GM12878 (cell line): ENCODE data around the gene PI4K2A. TPM values are rescaled to one million over a fixed set of nuclear protein-coding genes. Genes with fewer than 3 reads are reported as not detected.

ENCODE experiments used
- ATAC-seq: fragments of 200-7000 bp; cut with Tn5 transposase; 3 replicates; pipeline ENCODE4 v1.9.1; 2020; ENCODE audit warnings: mild to moderate bottlenecking, moderate library complexity
- BruUV-seq: library from RNA; stranded (reverse); fragments of 400-500 nt; replicated peaks from 2 replicates; lab custom pipeline; 2021; lab: Mats Ljungman, UMichigan
- CTCF ChIA-PET: fragments of 300-600 bp; sonication (Branson Sonifier 250); formaldehyde crosslinking; extraction: SDS; loops from one replicate; lab custom pipeline; 2021; ENCODE audit warnings: inconsistent platforms; lab: Yijun Ruan, JAX
- POLR2A ChIA-PET: fragments of 350-600 bp; formaldehyde crosslinking; extraction: SDS; loops from one replicate; lab custom pipeline; 2021; ENCODE audit warnings: inconsistent platforms; lab: Charles Lee
- RAD21 ChIA-PET: fragments of 300-600 bp; sonication (Branson Sonifier 250); formaldehyde crosslinking; loops from one replicate; lab custom pipeline; 2023; ENCODE audit warnings: antibody characterized with exemption; ENCODE audit not compliant: unreplicated experiment; lab: Charles Lee
- SMC1A ChIA-PET: fragments of 300-600 bp; sonication (Branson Sonifier 250); formaldehyde crosslinking; loops from one replicate; lab custom pipeline; 2023; ENCODE audit not compliant: unreplicated experiment, uncharacterized antibody; lab: Charles Lee
- DNase-seq: peaks from one replicate; pipeline ENCODE4 v3.0.0-alpha.2; 2011; ENCODE audit warnings: low read depth, low spot score
- FAIRE-seq: peaks from 3 replicates; lab custom pipeline; 2011; peaks lifted over from hg19 to GRCh38; lab: Jason Lieb, UNC
- H2AFZ ChIP-seq: 2 replicates; pipeline ENCODE4 v1.6.0; 2011; ENCODE audit warnings: low read depth, low read length, control low read depth; ENCODE audit not compliant: control insufficient read depth
- H3K27ac ChIP-seq: 2 replicates; pipeline ENCODE4 v1.5.1; 2011; ENCODE audit warnings: control low read depth; ENCODE audit not compliant: control insufficient read depth, insufficient read depth
- H3K27me3 ChIP-seq, 2 experiments: replicated peaks in 1 of 2; 2 replicates each; pipeline versions ENCODE4 v1.6.0 to v1.6.1; 2011; ENCODE audit warnings: low read length in 1 of 2; ENCODE audit not compliant: control insufficient read depth in 2 of 2, insufficient read depth in 2 of 2
- H3K36me3 ChIP-seq, 2 experiments: 2 replicates each; pipeline ENCODE4 v1.5.1; 2011; ENCODE audit warnings: low read length in 1 of 2; ENCODE audit not compliant: control insufficient read depth in 2 of 2, insufficient read depth in 2 of 2
- H3K4me1 ChIP-seq: 2 replicates; pipeline ENCODE4 v1.6.1; 2011; ENCODE audit warnings: mild to moderate bottlenecking, low read length, moderate library complexity, mixed read lengths; ENCODE audit not compliant: control insufficient read depth, insufficient read depth
- H3K4me2 ChIP-seq: 2 replicates; pipeline ENCODE4 v1.6.0; 2011; ENCODE audit warnings: control low read depth; ENCODE audit not compliant: control insufficient read depth, insufficient read depth
- H3K4me3 ChIP-seq: fragments of 200-600 bp; sonication (generic); 2 replicates; pipeline ENCODE4 v1.5.1; 2016
- H3K79me2 ChIP-seq: 2 replicates; pipeline ENCODE4 v1.6.0; 2011; ENCODE audit warnings: low read length; ENCODE audit not compliant: control insufficient read depth, insufficient read depth
- H3K9ac ChIP-seq: 2 replicates; pipeline ENCODE4 v1.8.0; 2011; ENCODE audit warnings: low read length, control low read depth, mixed read lengths; ENCODE audit not compliant: control insufficient read depth, insufficient read depth
- H3K9me3 ChIP-seq: replicated peaks from 3 replicates; pipeline ENCODE4 v1.5.1; 2011; ENCODE audit warnings: mild to moderate bottlenecking, low read length; ENCODE audit not compliant: control insufficient read depth, insufficient read depth
- H4K20me1 ChIP-seq: 2 replicates; pipeline ENCODE4 v1.6.0; 2011; ENCODE audit not compliant: control insufficient read depth, insufficient read depth
- CEBPB ChIP-seq, 2 experiments: fragments of 150-350 bp in 1 of 2; IDR thresholded peaks; 2 replicates each; pipeline ENCODE4 v1.6.1; 2012 to 2014; ENCODE audit warnings: low read depth in 2 of 2, low read length in 2 of 2, borderline replicate concordance in 1 of 2, inconsistent platforms in 1 of 2
- HDAC6 ChIP-seq: fragments of 200-600 bp; sonication (generic); IDR thresholded peaks from one replicate; pipeline ENCODE4 v1.8.0; 2017; ENCODE audit warnings: antibody characterized with exemption; ENCODE audit not compliant: unreplicated experiment
- JUNB ChIP-seq: IDR thresholded peaks from 2 replicates; pipeline ENCODE4 v1.6.1; 2016; ENCODE audit warnings: antibody characterized with exemption, mild to moderate bottlenecking
- TCF12 ChIP-seq: IDR thresholded peaks from 2 replicates; pipeline ENCODE4 v1.6.1; 2011; ENCODE audit warnings: low read depth, mild to moderate bottlenecking, low read length
- ZBED1 ChIP-seq: IDR thresholded peaks from 2 replicates; pipeline ENCODE4 v1.6.1; 2016; ENCODE audit warnings: borderline replicate concordance
- WGBS: methylation state at CpG from one replicate; pipeline ENCODE4 v1.1.6; 2016; ENCODE audit warnings: low lambda C conversion rate; ENCODE audit not compliant: insufficient replicate concordance, insufficient coverage; ENCODE audit errors: missing lambda C conversion rate; 5-methylcytosine and 5-hydroxymethylcytosine counted together
- in situ Hi-C: fragments of 300-500 bp; cut with MboI; formaldehyde crosslinking; loops from 9 replicates; pipeline ENCODE4 v1.14.3; 2018; ENCODE audit warnings: mixed read lengths
- intact Hi-C: fragments of 100-400 bp; cut with micrococcal nuclease; formaldehyde crosslinking; loops from one replicate; pipeline ENCODE4 v1.14.2; 2022; ENCODE audit not compliant: unreplicated experiment
- polyA plus RNA-seq, 11 experiments: library from polyadenylated mRNA; depleted of rRNA in 4 of 11; unstranded in 6 of 11; stranded (reverse) in 5 of 11; fragments of >200 nt; fragmentation: Nextera tagmentation in 4 of 11; fragmentation: Illumina TruSeq in 1 of 11; extraction: Ambion mirVana in 4 of 11; extraction: Trizol in 1 of 11; gene quantifications; 1 replicate in 1 of 11; 2 replicates in 10 of 11; pipeline versions ENCODE4 v1.2.1 to v1.2.3, GENCODE V29; 2011 to 2016; ENCODE audit warnings: inconsistent platforms in 2 of 11, missing spikeins in 2 of 11, low read depth in 1 of 11
- total RNA-seq, 4 experiments: library from RNA; depleted of rRNA in 3 of 4; stranded (reverse); fragments of >200 nt in 3 of 4; fragmentation: Illumina TruSeq in 1 of 4; extraction: Trizol in 1 of 4; gene quantifications; 2 replicates each; pipeline versions ENCODE4 v1.2.1 to v1.2.3, GENCODE V29; 2013 to 2021
- TF ChIP-seq, protein P1 (sequence below): fragments of 450-650 bp; formaldehyde crosslinking; IDR thresholded peaks from 2 replicates; pipeline ENCODE4 v1.5.0; 2022; ENCODE audit warnings: mild to moderate bottlenecking, missing genetic modification characterization
- TF ChIP-seq, protein P2 (sequence below): IDR thresholded peaks from 2 replicates; pipeline ENCODE4 v1.6.1; 2011; ENCODE audit warnings: borderline replicate concordance, low read depth, mild to moderate bottlenecking, moderate library complexity, low read length; ENCODE audit not compliant: insufficient read depth, poor library complexity, severe bottlenecking

PI4K2A gene
- total and polyA plus RNA-seq, 10 of the 15 experiments (the other 5 are each of a cell fraction or from before 2014, with no cell fraction given) = 1.5 to 14.5 (median 10.0) TPM

DNA sequence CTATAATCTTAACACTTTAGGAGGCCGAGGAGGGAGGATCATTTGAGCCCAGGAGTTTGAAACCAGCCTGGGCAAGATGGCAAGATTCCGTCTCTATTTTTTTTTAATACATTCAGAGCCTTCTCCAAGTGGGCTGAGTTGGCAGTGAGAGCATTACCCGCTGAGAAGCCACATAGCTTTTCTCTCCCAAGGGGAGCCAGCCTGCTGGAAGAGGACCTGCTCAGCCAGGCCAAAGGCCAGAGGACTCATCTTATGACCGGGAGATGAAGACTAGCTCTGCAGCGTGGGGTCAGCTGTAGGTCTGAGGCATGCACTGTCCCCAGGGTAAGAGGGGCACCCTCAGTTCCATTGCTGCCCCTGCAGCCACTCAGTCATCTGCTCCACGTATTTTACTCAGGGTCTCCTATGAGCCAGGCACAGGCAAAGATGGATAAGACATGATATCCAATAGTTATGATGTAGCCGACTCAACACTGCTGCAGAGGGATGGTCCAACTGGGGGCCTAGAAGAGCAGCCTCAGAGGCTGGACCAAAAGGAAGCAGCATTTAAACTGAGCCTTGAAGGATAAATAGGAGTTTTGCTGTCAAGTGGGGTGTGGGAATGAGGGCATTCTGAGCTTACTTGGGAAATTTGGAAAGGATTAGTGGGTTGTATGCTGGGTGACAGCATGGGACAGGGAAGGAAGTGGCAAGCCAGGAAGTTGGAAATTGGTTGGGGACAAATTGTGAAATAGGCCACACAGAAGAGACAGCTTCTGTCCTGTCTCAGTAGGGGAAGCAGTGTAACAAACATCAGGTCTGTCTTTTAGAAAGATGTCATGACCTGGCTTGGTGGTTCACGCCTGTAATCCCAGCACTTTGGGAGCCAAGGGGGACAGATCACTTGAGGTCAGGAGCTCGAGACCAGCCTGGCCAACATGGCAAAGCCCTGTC is 71.4 kb downstream of the PI4K2A start:
- no peak overlapping the region for H3K4me3 ChIP-seq
- 67% methylated on average over 9 of the region's 9 CpGs for WGBS
- peaks cover 0 to 2% of the 10 kb centered on the region in 2 experiments; a peak in 1 of 4 replicates for H3K27me3 ChIP-seq
- POLR2A ChIA-PET = no interaction called here
- no peaks in the 10 kb centered on the region for H4K20me1 ChIP-seq
- H3K79me2 ChIP-seq = no peaks in the 10 kb centered on the region
- peaks cover 3% of the 10 kb centered on the region; the same call in 1 of the 2 replicates for H3K4me1 ChIP-seq
- ATAC-seq (no peak), DNase-seq (no peak), FAIRE-seq (no peak)
- no TSS peak for BruUV-seq
- H3K9ac ChIP-seq = no peak overlapping the region
- RAD21 ChIA-PET = interaction anchor here (0.8 to 1.9 kb wide), 4 partner anchors 10 to 24 kb away, joined by 3 to 6 read pairs (median 4); no protein-coding TSS in a partner anchor
- TF ChIP-seq, protein P1, sequence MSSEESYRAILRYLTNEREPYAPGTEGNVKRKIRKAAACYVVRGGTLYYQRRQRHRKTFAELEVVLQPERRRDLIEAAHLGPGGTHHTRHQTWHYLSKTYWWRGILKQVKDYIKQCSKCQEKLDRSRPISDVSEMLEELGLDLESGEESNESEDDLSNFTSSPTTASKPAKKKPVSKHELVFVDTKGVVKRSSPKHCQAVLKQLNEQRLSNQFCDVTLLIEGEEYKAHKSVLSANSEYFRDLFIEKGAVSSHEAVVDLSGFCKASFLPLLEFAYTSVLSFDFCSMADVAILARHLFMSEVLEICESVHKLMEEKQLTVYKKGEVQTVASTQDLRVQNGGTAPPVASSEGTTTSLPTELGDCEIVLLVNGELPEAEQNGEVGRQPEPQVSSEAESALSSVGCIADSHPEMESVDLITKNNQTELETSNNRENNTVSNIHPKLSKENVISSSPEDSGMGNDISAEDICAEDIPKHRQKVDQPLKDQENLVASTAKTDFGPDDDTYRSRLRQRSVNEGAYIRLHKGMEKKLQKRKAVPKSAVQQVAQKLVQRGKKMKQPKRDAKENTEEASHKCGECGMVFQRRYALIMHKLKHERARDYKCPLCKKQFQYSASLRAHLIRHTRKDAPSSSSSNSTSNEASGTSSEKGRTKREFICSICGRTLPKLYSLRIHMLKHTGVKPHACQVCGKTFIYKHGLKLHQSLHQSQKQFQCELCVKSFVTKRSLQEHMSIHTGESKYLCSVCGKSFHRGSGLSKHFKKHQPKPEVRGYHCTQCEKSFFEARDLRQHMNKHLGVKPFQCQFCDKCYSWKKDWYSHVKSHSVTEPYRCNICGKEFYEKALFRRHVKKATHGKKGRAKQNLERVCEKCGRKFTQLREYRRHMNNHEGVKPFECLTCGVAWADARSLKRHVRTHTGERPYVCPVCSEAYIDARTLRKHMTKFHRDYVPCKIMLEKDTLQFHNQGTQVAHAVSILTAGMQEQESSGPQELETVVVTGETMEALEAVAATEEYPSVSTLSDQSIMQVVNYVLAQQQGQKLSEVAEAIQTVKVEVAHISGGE (CRISPR knock-in tag) = no peak
- TF ChIP-seq HDAC6 (no peak), TCF12 (no peak), ZBED1 (no peak), CEBPB (IDR thresholded peaks at IDR 0.05; ENCODE audit: borderline replicate concordance in 1 of 2, low read depth in 2 of 2, low read length in 2 of 2) (no peak), JUNB (no peak)
- TF ChIP-seq, protein P2, sequence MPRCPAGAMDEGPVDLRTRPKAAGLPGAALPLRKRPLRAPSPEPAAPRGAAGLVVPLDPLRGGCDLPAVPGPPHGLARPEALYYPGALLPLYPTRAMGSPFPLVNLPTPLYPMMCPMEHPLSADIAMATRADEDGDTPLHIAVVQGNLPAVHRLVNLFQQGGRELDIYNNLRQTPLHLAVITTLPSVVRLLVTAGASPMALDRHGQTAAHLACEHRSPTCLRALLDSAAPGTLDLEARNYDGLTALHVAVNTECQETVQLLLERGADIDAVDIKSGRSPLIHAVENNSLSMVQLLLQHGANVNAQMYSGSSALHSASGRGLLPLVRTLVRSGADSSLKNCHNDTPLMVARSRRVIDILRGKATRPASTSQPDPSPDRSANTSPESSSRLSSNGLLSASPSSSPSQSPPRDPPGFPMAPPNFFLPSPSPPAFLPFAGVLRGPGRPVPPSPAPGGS = no peak
- no peak overlapping the region for H3K4me2 ChIP-seq
- no peak overlapping the region for H2AFZ ChIP-seq
- no peaks in the 10 kb centered on the region for H3K36me3 ChIP-seq
- in situ Hi-C loops (no loop called here), intact Hi-C loops (no loop called here)
- no peak overlapping the region for H3K27ac ChIP-seq
- no peaks in the 10 kb centered on the region for H3K9me3 ChIP-seq
- CTCF ChIA-PET = interaction anchor here (0.7 to 14.9 kb wide), 5 partner anchors 9 to 35 kb away, joined by 3 to 416 read pairs (median 5); partner anchors contain the start of genes AVPI1 and ZFYVE27
- SMC1A ChIA-PET = interaction anchor here (1.1 to 2.7 kb wide), 3 partner anchors 9 to 70 kb away, joined by 4 to 10 read pairs (median 5); no protein-coding TSS in a partner anchor
